C4-2B (cell line): ENCODE data around the gene SORBS2.

Source experiments
- CTCF ChIP-seq: fragments of 450-650 bp; conservative IDR thresholded peaks from 2 replicates; pipeline ENCODE4 v1.5.1; 2017; ENCODE audit warnings: mild to moderate bottlenecking
- ZFX ChIP-seq: fragments of 450-650 bp; IDR thresholded peaks from 2 replicates; pipeline ENCODE4 v1.6.1; 2017

- no peak for TF ChIP-seq CTCF
- TF ChIP-seq ZFX: no peak
Measured at GRCh38 chr4:185730387-185730786, 81.6 kb downstream of the SORBS2 start.
